ENCODE data around the gene HNRNPUL1.

The HNRNPUL1 gene

DNA sequence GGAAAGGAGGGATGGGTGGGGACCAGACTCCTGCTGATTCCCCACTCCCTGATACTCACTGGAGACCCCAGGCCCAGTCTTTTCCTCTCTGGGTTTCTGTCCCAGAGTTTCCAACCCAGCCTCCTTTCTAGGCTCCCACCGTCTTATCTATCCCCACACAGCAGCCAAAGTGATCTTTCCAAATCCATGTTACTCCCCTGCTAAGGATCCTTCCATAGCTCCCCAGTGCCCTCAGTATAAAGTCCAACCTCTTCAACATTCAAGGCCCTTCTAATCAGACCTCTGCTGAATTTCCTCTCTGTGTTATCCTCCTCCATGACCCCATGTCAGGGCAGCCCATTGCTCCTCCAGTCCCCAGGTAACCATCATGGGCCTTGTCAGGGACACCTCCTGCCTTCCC is 90.9 kb downstream of the HNRNPUL1 start:
- DNase-seq: no peak

DNA sequence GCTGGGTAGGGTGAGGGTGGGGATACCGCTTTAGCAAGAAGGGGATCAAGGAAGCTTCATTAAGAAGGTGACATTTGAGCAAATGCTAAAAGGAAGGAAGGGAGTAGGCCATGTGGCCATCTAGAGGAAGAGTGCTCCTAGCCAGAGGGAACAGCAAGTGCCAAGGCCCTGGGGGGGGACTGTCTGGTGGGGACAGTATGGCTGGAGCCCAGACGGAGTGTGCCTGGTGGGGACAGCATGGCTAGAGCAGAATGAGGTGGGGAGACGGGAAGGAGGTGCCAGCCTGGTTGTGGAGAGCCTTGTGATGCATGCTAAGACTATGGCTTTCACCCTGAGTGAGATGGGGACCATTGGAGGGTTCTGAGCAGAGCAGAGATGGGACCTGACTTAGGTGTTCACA is 91.6 kb downstream of the HNRNPUL1 start:
- no peak for DNase-seq

DNA sequence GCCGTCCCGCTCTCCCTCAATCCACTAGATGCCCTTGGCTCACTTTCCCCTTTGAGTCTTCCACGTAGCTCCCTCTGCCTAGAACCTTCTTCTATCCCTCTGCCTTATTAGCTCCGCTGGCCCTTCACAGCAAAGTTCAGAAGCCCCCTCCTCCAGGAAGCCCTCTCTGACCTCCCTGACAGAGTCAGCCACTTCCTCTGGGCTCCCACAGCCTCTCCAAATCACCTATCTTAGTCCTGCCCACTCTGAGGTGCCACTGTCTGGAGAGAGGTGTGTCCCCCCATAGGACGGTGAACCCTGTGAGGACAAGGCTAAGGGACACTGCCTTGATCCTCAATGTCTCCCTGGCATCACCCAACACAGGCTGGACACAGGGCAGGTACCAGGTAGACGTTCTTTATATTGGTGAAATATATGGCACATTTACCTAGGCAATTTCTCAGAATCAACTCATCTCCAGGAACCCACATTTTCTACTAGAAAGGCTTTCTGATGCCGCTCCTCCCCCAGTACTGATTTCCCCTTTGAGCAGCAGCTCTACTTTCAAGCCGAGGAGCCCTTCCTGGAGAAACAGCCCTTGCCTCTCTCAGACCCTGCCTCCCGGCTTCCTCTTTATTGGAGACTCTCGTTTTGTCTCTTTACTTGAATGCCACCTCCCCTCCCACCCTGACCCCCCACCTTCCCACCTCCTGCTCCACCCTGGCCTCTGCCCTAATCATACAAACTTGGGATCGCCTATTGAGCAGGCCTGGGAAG is 93.0 kb downstream of the HNRNPUL1 start:
- no peak for DNase-seq
